Endodermal cell (in vitro differentiated cells): ENCODE data around the gene BATF. TPM values are rescaled to one million over a fixed set of nuclear protein-coding genes. Genes with fewer than 3 reads are reported as not detected.

Experiments used
- DNase-seq: peaks from one replicate; pipeline ENCODE4 v3.0.0-alpha.2; 2017
- H3K27ac ChIP-seq: 2 replicates; pipeline ENCODE4 v1.5.1; 2013; ENCODE audit warnings: mild to moderate bottlenecking, low read depth, low read length, moderate library complexity
- H3K27me3 ChIP-seq: 2 replicates; pipeline ENCODE4 v1.6.1; 2013; ENCODE audit warnings: mild to moderate bottlenecking, low read length, moderate library complexity; ENCODE audit not compliant: insufficient read depth, control insufficient read depth, poor library complexity, severe bottlenecking
- H3K36me3 ChIP-seq: 2 replicates; pipeline ENCODE4 v1.7.0; 2013; ENCODE audit warnings: mild to moderate bottlenecking, low read length, moderate library complexity; ENCODE audit not compliant: control insufficient read depth, insufficient read depth
- H3K4me1 ChIP-seq: one replicate; pipeline ENCODE4 v1.7.0; 2013; ENCODE audit warnings: low read length; ENCODE audit not compliant: control insufficient read depth, insufficient read depth
- H3K4me3 ChIP-seq: 2 replicates; pipeline ENCODE4 v1.5.1; 2013; ENCODE audit warnings: mild to moderate bottlenecking, low read length, moderate library complexity
- H3K9ac ChIP-seq: 2 replicates; pipeline ENCODE4 v1.6.1; 2013; ENCODE audit warnings: mild to moderate bottlenecking, low read length, moderate library complexity; ENCODE audit not compliant: poor library complexity, severe bottlenecking; ENCODE audit errors: extremely low read depth
- H3K9me3 ChIP-seq: 2 replicates; pipeline ENCODE4 v1.6.1; 2013; ENCODE audit warnings: mild to moderate bottlenecking, low read length, moderate library complexity; ENCODE audit not compliant: control insufficient read depth
- H3K27ac Mint-ChIP-seq: 2 replicates; pipeline ENCODE4 v1.8.0; 2020; ENCODE audit warnings: mixed read lengths
- H3K27me3 Mint-ChIP-seq: 2 replicates; pipeline ENCODE4 v1.8.0; 2021; ENCODE audit warnings: mild to moderate bottlenecking, mixed read lengths; ENCODE audit not compliant: insufficient read depth
- H3K36me3 Mint-ChIP-seq: 2 replicates; pipeline ENCODE4 v1.8.0; 2020; ENCODE audit warnings: low read depth, mixed read lengths
- H3K4me1 Mint-ChIP-seq: 2 replicates; pipeline ENCODE4 v1.8.0; 2020; ENCODE audit warnings: mixed read lengths
- H3K4me3 Mint-ChIP-seq: 2 replicates; pipeline ENCODE4 v1.8.0; 2020; ENCODE audit warnings: mild to moderate bottlenecking, moderate library complexity, mixed read lengths
- H3K9me3 Mint-ChIP-seq: 2 replicates; pipeline ENCODE4 v1.8.0; 2020; ENCODE audit warnings: mild to moderate bottlenecking, mixed read lengths
- CTCF ChIP-seq: fragments of 200-600 bp; sonication (generic); conservative IDR thresholded peaks from 2 replicates; pipeline ENCODE4 v1.5.0; 2021; ENCODE audit warnings: antibody characterized with exemption, mild to moderate bottlenecking
- WGBS, 2 experiments: methylation state at CpG; one replicate each; pipeline versions ENCODE4 v1.1.5 to v1.1.7; 2013; ENCODE audit warnings: missing lambda C conversion rate in 2 of 2, mixed read lengths in 1 of 2; ENCODE audit not compliant: insufficient coverage in 1 of 2, insufficient read length in 1 of 2; 5-methylcytosine and 5-hydroxymethylcytosine counted together
- total RNA-seq, 2 donors: library from RNA; stranded (reverse); fragmentation: NEBNext Ultra II Directional in 1 of 2; extraction: Animal tissue kit (Norgen Biotek cat#: 25700) in 1 of 2; gene quantifications; 2 replicates in 1 of 2; 3 replicates in 1 of 2; pipeline ENCODE4 v1.2.1, GENCODE V29; 2021

BATF gene
- total RNA-seq, 2 donors from 2014 or later = not detected

GRCh38 chr14:75549169-75549568 lies 26.9 kb downstream of the BATF start:
- H3K27me3 ChIP-seq = no peaks in the 10 kb centered on the region
- Mint-ChIP-seq H3K9me3 (no peaks in the 10 kb centered on the region), H3K27ac (no peak overlapping the region), H3K36me3 (no peaks in the 10 kb centered on the region), H3K27me3 (peaks cover 8% of the 10 kb centered on the region), H3K4me1 (no peaks in the 10 kb centered on the region), H3K4me3 (no peak overlapping the region)
- no peaks in the 10 kb centered on the region for H3K36me3 ChIP-seq
- no peak for TF ChIP-seq CTCF
- no peak overlapping the region for H3K4me3 ChIP-seq
- no peak for DNase-seq
- H3K9me3 ChIP-seq = no peaks in the 10 kb centered on the region
- 76 to 78% methylated on average over 5 of the region's 5 CpGs for WGBS, 2 experiments
- no peak overlapping the region for H3K9ac ChIP-seq
- no peak overlapping the region for H3K27ac ChIP-seq
- H3K4me1 ChIP-seq = no peaks in the 10 kb centered on the region

- Histone ChIP-seq H3K4me3 (no peak overlapping the region), H3K9me3 (no peaks in the 10 kb centered on the region), H3K36me3 (no peaks in the 10 kb centered on the region), H3K4me1 (no peaks in the 10 kb centered on the region), H3K27me3 (no peaks in the 10 kb centered on the region), H3K9ac (no peak overlapping the region), H3K27ac (no peak overlapping the region)
- DNase-seq = no peak
- H3K9me3 Mint-ChIP-seq = no peaks in the 10 kb centered on the region
- H3K27ac Mint-ChIP-seq = no peak overlapping the region
- peaks cover 8% of the 10 kb centered on the region for H3K27me3 Mint-ChIP-seq
- no peaks in the 10 kb centered on the region for H3K36me3 Mint-ChIP-seq
- TF ChIP-seq CTCF = no peak
- no peaks in the 10 kb centered on the region for H3K4me1 Mint-ChIP-seq
- no peak overlapping the region for H3K4me3 Mint-ChIP-seq
- 89 to 97% methylated on average over 5 to 7 of the region's 7 CpGs for WGBS, 2 experiments
Measured at GRCh38 chr14:75551021-75551420, 28.8 kb downstream of the BATF start.

GRCh38 chr14:75553157-75553556 lies 30.9 kb downstream of the BATF start:
- no peaks in the 10 kb centered on the region for H3K36me3 Mint-ChIP-seq
- Histone ChIP-seq H3K9me3 (peaks cover 7% of the 10 kb centered on the region), H3K36me3 (no peaks in the 10 kb centered on the region), H3K27ac (no peak overlapping the region), H3K9ac (no peak overlapping the region), H3K4me1 (no peaks in the 10 kb centered on the region), H3K27me3 (no peaks in the 10 kb centered on the region), H3K4me3 (no peak overlapping the region)
- no peak overlapping the region for H3K27ac Mint-ChIP-seq
- peaks cover 4% of the 10 kb centered on the region for H3K9me3 Mint-ChIP-seq
- no peaks in the 10 kb centered on the region for H3K4me1 Mint-ChIP-seq
- no peak for TF ChIP-seq CTCF
- no peak for DNase-seq
- 99 to 100% methylated on average over 2 to 6 of the region's 6 CpGs for WGBS, 2 experiments
- H3K27me3 Mint-ChIP-seq = peaks cover 4% of the 10 kb centered on the region
- H3K4me3 Mint-ChIP-seq = no peak overlapping the region
